ENCODE results near the gene KIF5C.

Gene KIF5C

GRCh38 chr2:148903979-148904378 is 29.0 kb downstream of the KIF5C start:
- Histone ChIP-seq H3K9ac (ENCODE audit: low read length) (no peak overlapping the region), H3K36me3 (ENCODE audit: control insufficient read depth in 1 of 2, insufficient read depth in 2 of 2, low read depth in 1 of 2, low read length in 2 of 2) (no peaks in the 10 kb centered on the region), H3K27ac (ENCODE audit: low read length, poor library complexity, severe bottlenecking) (no peak overlapping the region), H3K4me2 (ENCODE audit: low read length, poor library complexity, severe bottlenecking) (no peak overlapping the region), H2BK5ac (ENCODE audit: low read depth, low read length, poor library complexity, severe bottlenecking) (no peak overlapping the region), H3K4me3 (ENCODE audit: insufficient read depth in 1 of 2, low read depth in 1 of 2, low read length in 2 of 2) (no peak overlapping the region), H2BK12ac (ENCODE audit: low read length in 2 of 2) (no peak overlapping the region), H3K9me3 (ENCODE audit: control insufficient read depth, low read length) (no peaks in the 10 kb centered on the region), H2BK15ac (ENCODE audit: low read depth, poor library complexity, severe bottlenecking) (no peak overlapping the region), H3K79me1 (replicated peaks; ENCODE audit: low read length, poor library complexity, severe bottlenecking) (no peaks in the 10 kb centered on the region), H3K27me3 (ENCODE audit: control insufficient read depth in 1 of 2, insufficient read depth in 1 of 2, low read length in 2 of 2) (peaks cover 0 to 19% of the 10 kb centered on the region in 2 experiments), H3K4ac (ENCODE audit: low read depth in 1 of 2, low read length in 2 of 2) (no peak overlapping the region), H2BK120ac (ENCODE audit: low read depth, low read length) (no peak overlapping the region), H2AK5ac (ENCODE audit: low read length, severe bottlenecking) (no peak overlapping the region), H3K18ac (ENCODE audit: low read depth in 1 of 2, low read length in 2 of 2) (no peak overlapping the region), H4K8ac (ENCODE audit: low read length) (no peak overlapping the region), H2AFZ (ENCODE audit: low read depth, low read length) (no peak overlapping the region), H3K14ac (ENCODE audit: low read length in 2 of 2) (no peak overlapping the region), H3K4me1 (ENCODE audit: control insufficient read depth, insufficient read depth, low read depth, low read length) (no peaks in the 10 kb centered on the region), H4K91ac (ENCODE audit: low read length) (no peak overlapping the region), H3K23ac (ENCODE audit: low read length in 2 of 2) (no peak overlapping the region)
- no peak for DNase-seq
- WGBS: 41% methylated on average over 3 of the region's 4 CpGs

- H3K27me3 ChIP-seq (ENCODE audit: control insufficient read depth in 1 of 2, insufficient read depth in 1 of 2, low read length in 2 of 2): peaks cover 2 to 20% of the 10 kb centered on the region in 2 experiments
- 89% methylated on average over 3 of the region's 4 CpGs for WGBS
- H3K4me3 ChIP-seq (ENCODE audit: insufficient read depth in 1 of 2, low read depth in 1 of 2, low read length in 2 of 2): no peak overlapping the region
- H2BK12ac ChIP-seq (ENCODE audit: low read length in 2 of 2): no peak overlapping the region
- no peaks in the 10 kb centered on the region for H3K79me1 ChIP-seq (replicated peaks; ENCODE audit: low read length, poor library complexity, severe bottlenecking)
- H2AFZ ChIP-seq (ENCODE audit: low read depth, low read length): no peak overlapping the region
- H3K27ac ChIP-seq (ENCODE audit: low read length, poor library complexity, severe bottlenecking): no peak overlapping the region
- H2BK120ac ChIP-seq (ENCODE audit: low read depth, low read length): no peak overlapping the region
- no peak overlapping the region for H4K8ac ChIP-seq (ENCODE audit: low read length)
- H3K18ac ChIP-seq (ENCODE audit: low read depth in 1 of 2, low read length in 2 of 2): no peak overlapping the region
- no peak overlapping the region for H3K23ac ChIP-seq (ENCODE audit: low read length in 2 of 2)
- no peak overlapping the region for H3K4ac ChIP-seq (ENCODE audit: low read depth in 1 of 2, low read length in 2 of 2)
- no peaks in the 10 kb centered on the region for H3K4me1 ChIP-seq (ENCODE audit: control insufficient read depth, insufficient read depth, low read depth, low read length)
- no peak overlapping the region for H3K4me2 ChIP-seq (ENCODE audit: low read length, poor library complexity, severe bottlenecking)
- H3K9ac ChIP-seq (ENCODE audit: low read length): no peak overlapping the region
- DNase-seq: no peak
- no peak overlapping the region for H2AK5ac ChIP-seq (ENCODE audit: low read length, severe bottlenecking)
- H4K91ac ChIP-seq (ENCODE audit: low read length): no peak overlapping the region
- H2BK5ac ChIP-seq (ENCODE audit: low read depth, low read length, poor library complexity, severe bottlenecking): no peak overlapping the region
- H3K36me3 ChIP-seq (ENCODE audit: control insufficient read depth in 1 of 2, insufficient read depth in 2 of 2, low read depth in 1 of 2, low read length in 2 of 2): no peaks in the 10 kb centered on the region
- H3K14ac ChIP-seq (ENCODE audit: low read length in 2 of 2): no peak overlapping the region
- no peak overlapping the region for H2BK15ac ChIP-seq (ENCODE audit: low read depth, poor library complexity, severe bottlenecking)
- H3K9me3 ChIP-seq (ENCODE audit: control insufficient read depth, low read length): no peaks in the 10 kb centered on the region
Measured at GRCh38 chr2:148906124-148906523, 31.1 kb downstream of the KIF5C start.

- DNase-seq: no peak
- no peak overlapping the region for H3K4me3 ChIP-seq (ENCODE audit: insufficient read depth in 1 of 2, low read depth in 1 of 2, low read length in 2 of 2)
- H3K79me1 ChIP-seq (replicated peaks; ENCODE audit: low read length, poor library complexity, severe bottlenecking): no peaks in the 10 kb centered on the region
- H3K9me3 ChIP-seq (ENCODE audit: control insufficient read depth, low read length): no peaks in the 10 kb centered on the region
- H3K4me1 ChIP-seq (ENCODE audit: control insufficient read depth, insufficient read depth, low read depth, low read length): no peaks in the 10 kb centered on the region
- no peaks in the 10 kb centered on the region for H3K36me3 ChIP-seq (ENCODE audit: control insufficient read depth in 1 of 2, insufficient read depth in 2 of 2, low read depth in 1 of 2, low read length in 2 of 2)
- H2BK120ac ChIP-seq (ENCODE audit: low read depth, low read length): no peak overlapping the region
- no peak overlapping the region for H2AK5ac ChIP-seq (ENCODE audit: low read length, severe bottlenecking)
- no peak overlapping the region for H2AFZ ChIP-seq (ENCODE audit: low read depth, low read length)
- H3K4ac ChIP-seq (ENCODE audit: low read depth in 1 of 2, low read length in 2 of 2): no peak overlapping the region
- H4K91ac ChIP-seq (ENCODE audit: low read length): no peak overlapping the region
- no peak overlapping the region for H3K14ac ChIP-seq (ENCODE audit: low read length in 2 of 2)
- peaks cover 3 to 25% of the 10 kb centered on the region in 2 experiments for H3K27me3 ChIP-seq (ENCODE audit: control insufficient read depth in 1 of 2, insufficient read depth in 1 of 2, low read length in 2 of 2)
- H3K23ac ChIP-seq (ENCODE audit: low read length in 2 of 2): no peak overlapping the region
- no peak overlapping the region for H3K27ac ChIP-seq (ENCODE audit: low read length, poor library complexity, severe bottlenecking)
- H2BK12ac ChIP-seq (ENCODE audit: low read length in 2 of 2): no peak overlapping the region
- 89% methylated on average over 5 of the region's 5 CpGs for WGBS
- no peak overlapping the region for H3K18ac ChIP-seq (ENCODE audit: low read depth in 1 of 2, low read length in 2 of 2)
- no peak overlapping the region for H3K9ac ChIP-seq (ENCODE audit: low read length)
- no peak overlapping the region for H2BK15ac ChIP-seq (ENCODE audit: low read depth, poor library complexity, severe bottlenecking)
- H2BK5ac ChIP-seq (ENCODE audit: low read depth, low read length, poor library complexity, severe bottlenecking): no peak overlapping the region
- H3K4me2 ChIP-seq (ENCODE audit: low read length, poor library complexity, severe bottlenecking): no peak overlapping the region
- no peak overlapping the region for H4K8ac ChIP-seq (ENCODE audit: low read length)
Measured at GRCh38 chr2:148907085-148907785, 32.2 kb downstream of the KIF5C start.

GRCh38 chr2:148909114-148909513 is 34.1 kb downstream of the KIF5C start:
- no peaks in the 10 kb centered on the region for H3K79me1 ChIP-seq (replicated peaks; ENCODE audit: low read length, poor library complexity, severe bottlenecking)
- no peaks in the 10 kb centered on the region for H3K36me3 ChIP-seq (ENCODE audit: control insufficient read depth in 1 of 2, insufficient read depth in 2 of 2, low read depth in 1 of 2, low read length in 2 of 2)
- H3K18ac ChIP-seq (ENCODE audit: low read depth in 1 of 2, low read length in 2 of 2): no peak overlapping the region
- H2AK5ac ChIP-seq (ENCODE audit: low read length, severe bottlenecking): no peak overlapping the region
- no peaks in the 10 kb centered on the region for H3K4me1 ChIP-seq (ENCODE audit: control insufficient read depth, insufficient read depth, low read depth, low read length)
- H3K9me3 ChIP-seq (ENCODE audit: control insufficient read depth, low read length): no peaks in the 10 kb centered on the region
- no peak overlapping the region for H2AFZ ChIP-seq (ENCODE audit: low read depth, low read length)
- no peak overlapping the region for H3K4me2 ChIP-seq (ENCODE audit: low read length, poor library complexity, severe bottlenecking)
- no peak overlapping the region for H2BK15ac ChIP-seq (ENCODE audit: low read depth, poor library complexity, severe bottlenecking)
- no peak overlapping the region for H2BK12ac ChIP-seq (ENCODE audit: low read length in 2 of 2)
- H4K8ac ChIP-seq (ENCODE audit: low read length): no peak overlapping the region
- no peak overlapping the region for H3K14ac ChIP-seq (ENCODE audit: low read length in 2 of 2)
- no peak overlapping the region for H3K9ac ChIP-seq (ENCODE audit: low read length)
- H3K4me3 ChIP-seq (ENCODE audit: insufficient read depth in 1 of 2, low read depth in 1 of 2, low read length in 2 of 2): no peak overlapping the region
- no peak overlapping the region for H3K27ac ChIP-seq (ENCODE audit: low read length, poor library complexity, severe bottlenecking)
- no peak for DNase-seq
- no peak overlapping the region for H2BK5ac ChIP-seq (ENCODE audit: low read depth, low read length, poor library complexity, severe bottlenecking)
- no peak overlapping the region for H4K91ac ChIP-seq (ENCODE audit: low read length)
- no peak overlapping the region for H3K4ac ChIP-seq (ENCODE audit: low read depth in 1 of 2, low read length in 2 of 2)
- no peak overlapping the region for H3K23ac ChIP-seq (ENCODE audit: low read length in 2 of 2)
- 77% methylated on average over 8 of the region's 8 CpGs for WGBS
- H2BK120ac ChIP-seq (ENCODE audit: low read depth, low read length): no peak overlapping the region
- H3K27me3 ChIP-seq (ENCODE audit: control insufficient read depth in 1 of 2, insufficient read depth in 1 of 2, low read length in 2 of 2): peaks cover 3 to 15% of the 10 kb centered on the region in 2 experiments

Measured in mesenchymal stem cell (in vitro differentiated cells and primary cell).